HepG2 (cell line): ENCODE results near the gene LYST. TPM values are rescaled to one million over a fixed set of nuclear protein-coding genes. Genes with fewer than 3 reads are reported as not detected.

ENCODE experiments used
- ATAC-seq: fragments of 200-7000 bp; cut with Tn5 transposase; 3 replicates; pipeline ENCODE4 v1.9.1; 2020; ENCODE audit warnings: mild to moderate bottlenecking, moderate library complexity
- BruUV-seq: library from RNA; stranded (reverse); fragments of 400-500 nt; replicated peaks from 2 replicates; lab custom pipeline; 2021; lab: Mats Ljungman, UMichigan
- CTCF ChIA-PET: fragments of 300-600 bp; formaldehyde crosslinking; extraction: SDS; loops from one replicate; lab custom pipeline; 2021; ENCODE audit warnings: low total read pairs, inconsistent platforms, low intra/inter-chr PET ratio; lab: Yijun Ruan, JAX
- POLR2A ChIA-PET: fragments of 350-600 bp; sonication (Branson Sonifier 250); formaldehyde crosslinking; loops from one replicate; lab custom pipeline; 2020; ENCODE audit warnings: antibody characterized with exemption, inconsistent platforms; lab: Yijun Ruan, JAX
- DNase-seq: peaks from one replicate; pipeline ENCODE4 v3.0.0-alpha.2; 2015; ENCODE audit warnings: low spot score
- FAIRE-seq: peaks from 3 replicates; lab custom pipeline; 2011; peaks lifted over from hg19 to GRCh38; lab: Jason Lieb, UNC
- H2AFZ ChIP-seq: one replicate; pipeline ENCODE4 v1.6.1; 2011; ENCODE audit warnings: low read length, inconsistent platforms
- H3K27ac ChIP-seq: fragments of 300-600 bp; 3 replicates; pipeline ENCODE4 v1.8.0; 2011; ENCODE audit warnings: mixed run types, mild to moderate bottlenecking, mixed read lengths, low read length, inconsistent platforms; ENCODE audit not compliant: insufficient read depth; ENCODE audit errors: extremely low read length
- H3K27me3 ChIP-seq, 2 experiments: fragments of 200-600 bp in 1 of 2; 2 replicates in 1 of 2; 3 replicates in 1 of 2; pipeline versions ENCODE4 v1.6.0 to v1.8.0; 2011; ENCODE audit warnings: low read length in 2 of 2, mild to moderate bottlenecking in 2 of 2, moderate library complexity in 2 of 2, inconsistent platforms in 1 of 2; ENCODE audit not compliant: insufficient read depth in 2 of 2, control insufficient read depth in 1 of 2
- H3K36me3 ChIP-seq, 2 experiments: fragments of 200-600 bp in 1 of 2; replicated peaks in 1 of 2; 2 replicates in 1 of 2; 3 replicates in 1 of 2; pipeline versions ENCODE4 v1.5.1 to v1.8.0; 2011; ENCODE audit warnings: low read length in 2 of 2, inconsistent platforms in 1 of 2; ENCODE audit not compliant: insufficient read depth in 2 of 2, control insufficient read depth in 1 of 2
- H3K4me1 ChIP-seq: 2 replicates; pipeline ENCODE4 v1.5.1; 2012; ENCODE audit warnings: low read length, inconsistent platforms; ENCODE audit not compliant: insufficient read depth
- H3K4me2 ChIP-seq: 2 replicates; pipeline ENCODE4 v1.6.0; 2011; ENCODE audit warnings: low read depth, low read length, inconsistent platforms
- H3K4me3 ChIP-seq, 3 experiments: fragments of 200-600 bp in 1 of 3; sonication (generic), shearing (Covaris generic) in 1 of 3; replicated peaks in 1 of 3; 2 replicates each; pipeline ENCODE4 v1.5.1; 2011 to 2016; ENCODE audit warnings: low read length in 3 of 3, inconsistent platforms in 2 of 3, low read depth in 2 of 3, mild to moderate bottlenecking in 2 of 3, control low read depth in 1 of 3, mixed read lengths in 1 of 3; ENCODE audit not compliant: insufficient read depth in 1 of 3
- H3K79me2 ChIP-seq: one replicate; pipeline ENCODE4 v1.6.1; 2011; ENCODE audit warnings: low read length, inconsistent platforms; ENCODE audit not compliant: insufficient read depth
- H3K9ac ChIP-seq: 2 replicates; pipeline ENCODE4 v1.6.0; 2011; ENCODE audit warnings: mild to moderate bottlenecking, low read depth, low read length, inconsistent platforms; ENCODE audit not compliant: insufficient read depth
- H3K9me3 ChIP-seq: 2 replicates; pipeline ENCODE4 v1.5.1; 2012; ENCODE audit warnings: mild to moderate bottlenecking, low read length
- H4K20me1 ChIP-seq: 2 replicates; pipeline ENCODE4 v1.6.0; 2011; ENCODE audit warnings: inconsistent platforms, mild to moderate bottlenecking, low read length, moderate library complexity; ENCODE audit not compliant: insufficient read depth
- ARID3A ChIP-seq: IDR thresholded peaks from 2 replicates; pipeline ENCODE4 v1.6.1; 2012; ENCODE audit warnings: low read depth, low read length, improper control_type of control experiment
- DZIP1 ChIP-seq: sonication (generic); formaldehyde crosslinking; IDR thresholded peaks from 2 replicates; pipeline ENCODE4 v1.5.0; 2020; ENCODE audit warnings: mild to moderate bottlenecking, missing genetic modification reagents
- ETS1 ChIP-seq: sonication (generic); formaldehyde crosslinking; IDR thresholded peaks from 2 replicates; pipeline ENCODE4 v1.4.0; 2020; ENCODE audit warnings: missing genetic modification reagents
- FOXP1 ChIP-seq, 2 experiments: fragments of 450-650 bp in 1 of 2; IDR thresholded peaks; 2 replicates each; pipeline ENCODE4 v1.6.1; 2017 to 2018; ENCODE audit warnings: antibody characterized with exemption in 1 of 2
- GTF2F1 ChIP-seq: fragments of 150-350 bp; IDR thresholded peaks from 2 replicates; pipeline ENCODE4 v1.6.1; 2014; ENCODE audit warnings: low read length
- IRX3 ChIP-seq: sonication (generic); formaldehyde crosslinking; IDR thresholded peaks from 2 replicates; pipeline ENCODE4 v1.8.1; 2023; ENCODE audit warnings: mild to moderate bottlenecking, low read depth, missing genetic modification reagents, borderline replicate concordance
- KDM1A ChIP-seq: IDR thresholded peaks from 2 replicates; pipeline ENCODE4 v1.6.1; 2016; ENCODE audit warnings: missing compliant biosample characterization
- MXD1 ChIP-seq: sonication (generic); formaldehyde crosslinking; IDR thresholded peaks from 2 replicates; pipeline ENCODE4 v1.4.0; 2020; ENCODE audit warnings: mild to moderate bottlenecking, missing genetic modification reagents
- NCOA2 ChIP-seq: sonication (generic); formaldehyde crosslinking; IDR thresholded peaks from 2 replicates; pipeline ENCODE4 v1.8.0; 2022; ENCODE audit warnings: inconsistent platforms
- RBM22 ChIP-seq: fragments of 200-400 bp; formaldehyde crosslinking; optimal IDR thresholded peaks from 2 replicates; pipeline ENCODE3; 2017; ENCODE audit warnings: mild to moderate bottlenecking, low read length, moderate library complexity
- RELA ChIP-seq: sonication (generic); formaldehyde crosslinking; IDR thresholded peaks from 2 replicates; pipeline ENCODE4 v1.4.0; 2020; ENCODE audit warnings: missing genetic modification reagents
- RXRA ChIP-seq: sonication (generic); formaldehyde crosslinking; IDR thresholded peaks from 2 replicates; pipeline ENCODE4 v1.5.1; 2020; ENCODE audit warnings: missing genetic modification reagents
- SALL2 ChIP-seq: sonication (generic); formaldehyde crosslinking; IDR thresholded peaks from 2 replicates; pipeline ENCODE4 v1.8.1; 2023; ENCODE audit warnings: mild to moderate bottlenecking, missing genetic modification reagents, inconsistent platforms
- SETDB1 ChIP-seq: sonication (generic); formaldehyde crosslinking; IDR thresholded peaks from 2 replicates; pipeline ENCODE4 v1.5.1; 2020; ENCODE audit warnings: missing genetic modification reagents, mild to moderate bottlenecking, borderline replicate concordance
- SMARCC2 ChIP-seq: fragments of 450-650 bp; IDR thresholded peaks from 2 replicates; pipeline ENCODE4 v1.6.1; 2017; ENCODE audit warnings: antibody characterized with exemption, mild to moderate bottlenecking
- ZNF431 ChIP-seq: sonication (generic); formaldehyde crosslinking; IDR thresholded peaks from 2 replicates; pipeline ENCODE4 v1.9.0; 2022; ENCODE audit warnings: missing genetic modification reagents, low read depth, mild to moderate bottlenecking, borderline replicate concordance
- ZNF546 ChIP-seq: sonication (generic); formaldehyde crosslinking; conservative IDR thresholded peaks from 2 replicates; pipeline ENCODE4 v1.8.1; 2023; ENCODE audit warnings: mild to moderate bottlenecking, missing genetic modification reagents
- ZNF549 ChIP-seq: sonication (generic); formaldehyde crosslinking; IDR thresholded peaks from 2 replicates; pipeline ENCODE4 v1.5.0; 2020; ENCODE audit warnings: missing genetic modification reagents
- ZSCAN30 ChIP-seq: sonication (generic); formaldehyde crosslinking; IDR thresholded peaks from 2 replicates; pipeline ENCODE4 v1.5.0; 2020; ENCODE audit warnings: mild to moderate bottlenecking, missing genetic modification reagents
- WGBS: methylation state at CpG from one replicate; pipeline ENCODE4 v1.1.6; 2017; ENCODE audit warnings: low lambda C conversion rate; 5-methylcytosine and 5-hydroxymethylcytosine counted together
- in situ Hi-C: cut with HindIII; loops from 2 replicates; pipeline ENCODE4 v1.10.0; 2017; ENCODE audit warnings: low pct_unique_long_range_greater_than_20kb; ENCODE audit not compliant: extremely low pct_ligation_motif_present
- intact Hi-C: fragments of 100-400 bp; cut with micrococcal nuclease; formaldehyde crosslinking; loops from one replicate; pipeline ENCODE4 v1.10.0; 2022; ENCODE audit not compliant: unreplicated experiment
- polyA plus RNA-seq, 8 experiments: library from polyadenylated mRNA; depleted of rRNA in 3 of 8; stranded (reverse) in 7 of 8; unstranded in 1 of 8; fragments of >200 nt; fragmentation: Illumina TruSeq in 4 of 8; extraction: Trizol in 4 of 8; gene quantifications; 2 replicates each; pipeline versions ENCODE4 v1.2.1 to v1.2.3, GENCODE V29; 2011 to 2016; ENCODE audit warnings: low read depth in 4 of 8, missing spikeins in 1 of 8, mixed read lengths in 1 of 8; ENCODE audit not compliant: insufficient read depth in 1 of 8
- total RNA-seq, 5 experiments: library from RNA; depleted of rRNA; stranded (reverse); fragments of >200 nt; fragmentation: Illumina TruSeq; extraction: Trizol; gene quantifications; 2 replicates each; pipeline ENCODE4 v1.2.3, GENCODE V29; 2016; ENCODE audit warnings: low read depth in 1 of 5

LYST gene
- total and polyA plus RNA-seq, 2 of the 13 experiments (the other 11 are each of a cell fraction or from before 2014, with no cell fraction given) = 0.91 to 2.5 TPM

GRCh38 chr1:235809688-235810397, 56.9 kb downstream of the LYST start:
- H3K9me3 ChIP-seq = no peaks in the 10 kb centered on the region
- 93% methylated on average over 12 of the region's 12 CpGs for WGBS
- TF ChIP-seq ZNF546 (no peak), NCOA2 (no peak), SALL2 (CRISPR knock-in tag) (no peak), ARID3A (no peak), ZNF549 (no peak), MXD1 (CRISPR knock-in tag) (no peak), RXRA (CRISPR knock-in tag) (no peak), ETS1 (no peak), ZNF431 (CRISPR knock-in tag) (no peak), KDM1A (no peak), RELA (CRISPR knock-in tag) (no peak), FOXP1 (IDR thresholded peaks at IDR 0.05) (no peak), FOXP1 (CRISPR knock-in tag; IDR thresholded peaks at IDR 0.05) (no peak), IRX3 (CRISPR knock-in tag) (no peak), SMARCC2 (no peak), RBM22 (no peak), ZSCAN30 (no peak), SETDB1 (CRISPR knock-in tag) (no peak), DZIP1 (CRISPR knock-in tag) (no peak), GTF2F1 (no peak)
- no peak overlapping the region for H3K4me2 ChIP-seq
- ChIA-PET CTCF (no interaction called here), POLR2A (no interaction called here)
- no peak overlapping the region for H3K27ac ChIP-seq
- ATAC-seq (no peak), DNase-seq (no peak), FAIRE-seq (no peak)
- H3K9ac ChIP-seq = no peak overlapping the region
- H3K79me2 ChIP-seq = no peaks in the 10 kb centered on the region
- in situ Hi-C loops (no loop called here), intact Hi-C loops (no loop called here)
- H2AFZ ChIP-seq = no peak overlapping the region
- H3K27me3 ChIP-seq = no peaks in the 10 kb centered on the region
- H4K20me1 ChIP-seq = no peaks in the 10 kb centered on the region
- H3K4me3 ChIP-seq = no peak overlapping the region
- H3K4me1 ChIP-seq = no peaks in the 10 kb centered on the region
- H3K36me3 ChIP-seq = no peaks in the 10 kb centered on the region
- no TSS peak for BruUV-seq
